SK-N-SH (cell line): Measurements from ENCODE around the gene ACVR1C. TPM values are rescaled to one million over a fixed set of nuclear protein-coding genes. Genes with fewer than 3 reads are reported as not detected.

ENCODE experiments used
- CTCF ChIA-PET: fragments of 300-600, 350-600 bp; formaldehyde crosslinking; extraction: SDS; loops from one replicate; lab custom pipeline; 2021; lab: Yijun Ruan, JAX
- POLR2A ChIA-PET: fragments of 350-600 bp; sonication (Branson Sonifier 250); formaldehyde crosslinking; extraction: SDS; loops from one replicate; lab custom pipeline; 2020; ENCODE audit warnings: antibody characterized with exemption, inconsistent platforms; lab: Yijun Ruan, JAX
- DNase-seq: peaks from one replicate; pipeline ENCODE4 v3.0.0; 2012
- H2AFZ ChIP-seq: fragments of 200-600 bp; sonication (generic); 2 replicates; pipeline ENCODE4 v1.8.1; 2016; ENCODE audit warnings: antibody characterized with exemption, mild to moderate bottlenecking, low read depth
- H3F3A ChIP-seq: fragments of 200-600 bp; sonication (generic); replicated peaks from 2 replicates; pipeline ENCODE3; 2016; ENCODE audit warnings: antibody characterized with exemption, mild to moderate bottlenecking; ENCODE audit not compliant: insufficient read depth
- H3K27ac ChIP-seq, 2 experiments: fragments of 200-500 bp in 1 of 2; fragments of 200-600 bp in 1 of 2; sonication (Bioruptor generic) in 1 of 2; sonication (generic), shearing (Covaris generic) in 1 of 2; 2 replicates each; pipeline versions ENCODE4 v1.5.1 to v1.6.1; 2014 to 2016; ENCODE audit warnings: low read depth in 2 of 2, inconsistent platforms in 1 of 2, low read length in 1 of 2, mild to moderate bottlenecking in 1 of 2, mixed read lengths in 1 of 2
- H3K27me3 ChIP-seq: fragments of 200-600 bp; sonication (generic), shearing (Covaris generic); 2 replicates; pipeline ENCODE4 v1.6.1; 2016; ENCODE audit warnings: mixed run types; ENCODE audit not compliant: insufficient read depth
- H3K36me3 ChIP-seq, 2 experiments: fragments of 200-500 bp in 1 of 2; fragments of 200-600 bp in 1 of 2; sonication (Bioruptor generic) in 1 of 2; sonication (generic) in 1 of 2; replicated peaks in 1 of 2; 2 replicates each; pipeline versions ENCODE3 to v1.5.1; 2014 to 2016; ENCODE audit warnings: low read length in 1 of 2, mild to moderate bottlenecking in 1 of 2; ENCODE audit not compliant: insufficient read depth in 2 of 2, control insufficient read depth in 1 of 2
- H3K4me1 ChIP-seq, 2 experiments: fragments of 200-500 bp in 1 of 2; fragments of 200-600 bp in 1 of 2; sonication (Bioruptor generic) in 1 of 2; sonication (generic), shearing (Covaris generic) in 1 of 2; 2 replicates each; pipeline versions ENCODE4 v1.5.1 to v1.6.1; 2014 to 2016; ENCODE audit warnings: low read depth in 1 of 2, low read length in 1 of 2, mixed run types in 1 of 2; ENCODE audit not compliant: insufficient read depth in 2 of 2, control insufficient read depth in 1 of 2
- H3K4me2 ChIP-seq: fragments of 200-600 bp; sonication (generic), shearing (Covaris generic); 2 replicates; pipeline ENCODE4 v1.6.1; 2017; ENCODE audit warnings: mixed run types
- H3K4me3 ChIP-seq, 2 experiments: fragments of 200-500 bp in 1 of 2; fragments of 200-600 bp in 1 of 2; sonication (Bioruptor generic) in 1 of 2; sonication (generic), shearing (Covaris generic) in 1 of 2; 2 replicates each; pipeline versions ENCODE4 v1.5.1 to v1.8.1; 2014 to 2016; ENCODE audit warnings: low read depth in 2 of 2, inconsistent platforms in 1 of 2, low read length in 1 of 2, mild to moderate bottlenecking in 1 of 2, mixed read lengths in 1 of 2, moderate library complexity in 1 of 2
- H3K79me2 ChIP-seq: fragments of 200-600 bp; sonication (generic); 2 replicates; pipeline ENCODE4 v1.8.1; 2017; ENCODE audit warnings: mild to moderate bottlenecking; ENCODE audit not compliant: insufficient read depth
- H3K9ac ChIP-seq: fragments of 200-600 bp; sonication (generic); 2 replicates; pipeline ENCODE4 v1.6.1; 2017; ENCODE audit warnings: mixed run types
- H3K9me2 ChIP-seq: fragments of 200-600 bp; sonication (generic); 2 replicates; pipeline ENCODE4 v1.6.1; 2017; ENCODE audit warnings: mixed run types
- H3K9me3 ChIP-seq: fragments of 200-600 bp; sonication (generic); 2 replicates; pipeline ENCODE4 v1.6.1; 2017; ENCODE audit warnings: mixed run types, mild to moderate bottlenecking, moderate library complexity
- H4K20me1 ChIP-seq: fragments of 200-600 bp; sonication (generic); 2 replicates; pipeline ENCODE4 v1.6.1; 2017; ENCODE audit warnings: mild to moderate bottlenecking, mixed run types; ENCODE audit not compliant: insufficient read depth
- CHD2 ChIP-seq: fragments of 150-350 bp; IDR thresholded peaks from 2 replicates; pipeline ENCODE4 v1.6.1; 2018; ENCODE audit warnings: low read length; ENCODE audit not compliant: partially characterized antibody
- CTCF ChIP-seq: fragments of 200-600 bp; sonication (generic); IDR thresholded peaks from 2 replicates; pipeline ENCODE4 v1.6.1; 2017; ENCODE audit warnings: antibody characterized with exemption, mild to moderate bottlenecking, moderate library complexity
- EP300 ChIP-seq, 2 experiments: IDR thresholded peaks; 2 replicates each; pipeline versions ENCODE4 v1.4.0 to v1.6.1; 2012; ENCODE audit warnings: borderline replicate concordance in 1 of 2, low read depth in 1 of 2, low read length in 1 of 2
- EZH2phosphoT487 ChIP-seq: fragments of 200-600 bp; sonication (generic); IDR thresholded peaks from 2 replicates; pipeline ENCODE4 v1.6.1; 2017; ENCODE audit warnings: low read depth, mixed run types, mild to moderate bottlenecking, antibody characterized with exemption, moderate library complexity, borderline replicate concordance
- FOSL2 ChIP-seq: IDR thresholded peaks from 2 replicates; pipeline ENCODE4 v1.4.0; 2012; ENCODE audit warnings: low read depth, mild to moderate bottlenecking, moderate library complexity, borderline replicate concordance
- FOXJ3 ChIP-seq: sonication (generic); formaldehyde crosslinking; IDR thresholded peaks from 2 replicates; pipeline ENCODE4 v1.5.1; 2020; ENCODE audit warnings: mild to moderate bottlenecking, missing genetic modification reagents
- GABPA ChIP-seq: IDR thresholded peaks from 2 replicates; pipeline ENCODE4 v1.4.0; 2012; ENCODE audit warnings: low read depth, mild to moderate bottlenecking
- IRF3 ChIP-seq: fragments of 150-350 bp; IDR thresholded peaks from 2 replicates; pipeline ENCODE4 v1.6.1; 2016; ENCODE audit warnings: mild to moderate bottlenecking, low read depth, low read length
- JUND ChIP-seq: IDR thresholded peaks from 2 replicates; pipeline ENCODE4 v1.4.0; 2012
- MEF2A ChIP-seq: IDR thresholded peaks from 2 replicates; pipeline ENCODE4 v1.4.0; 2012; ENCODE audit warnings: low read depth, borderline replicate concordance
- RAD21 ChIP-seq: IDR thresholded peaks from 2 replicates; pipeline ENCODE4 v1.6.1; 2012; ENCODE audit warnings: mild to moderate bottlenecking, low read length
- RFX5 ChIP-seq: IDR thresholded peaks from 2 replicates; pipeline ENCODE4 v1.6.1; 2012; ENCODE audit warnings: mild to moderate bottlenecking, improper control_type of control experiment, low read length
- TAF1 ChIP-seq: IDR thresholded peaks from 2 replicates; pipeline ENCODE4 v1.6.1; 2012; ENCODE audit warnings: low read depth, mild to moderate bottlenecking, low read length, moderate library complexity, borderline replicate concordance
- USF2 ChIP-seq: fragments of 150-350 bp; IDR thresholded peaks from 2 replicates; pipeline ENCODE4 v1.6.1; 2017; ENCODE audit warnings: antibody characterized with exemption, low read length, low read depth, borderline replicate concordance
- WGBS: methylation state at CpG from one replicate; pipeline ENCODE4 v1.1.6; 2017; ENCODE audit warnings: low lambda C conversion rate; 5-methylcytosine and 5-hydroxymethylcytosine counted together
- polyA plus RNA-seq, 3 experiments: library from polyadenylated mRNA; depleted of rRNA; stranded (reverse); fragments of >200 nt; gene quantifications; 2 replicates each; pipeline ENCODE4 v1.2.3, GENCODE V29; 2012
- TF ChIP-seq, protein P1 (sequence below): IDR thresholded peaks from 2 replicates; pipeline ENCODE4 v1.4.0; 2012; ENCODE audit warnings: low read depth, borderline replicate concordance

Gene ACVR1C
- polyA plus RNA-seq, 1 of the 3 experiments (the other 2 are of a cell fraction), result 0.03 TPM

DNA sequence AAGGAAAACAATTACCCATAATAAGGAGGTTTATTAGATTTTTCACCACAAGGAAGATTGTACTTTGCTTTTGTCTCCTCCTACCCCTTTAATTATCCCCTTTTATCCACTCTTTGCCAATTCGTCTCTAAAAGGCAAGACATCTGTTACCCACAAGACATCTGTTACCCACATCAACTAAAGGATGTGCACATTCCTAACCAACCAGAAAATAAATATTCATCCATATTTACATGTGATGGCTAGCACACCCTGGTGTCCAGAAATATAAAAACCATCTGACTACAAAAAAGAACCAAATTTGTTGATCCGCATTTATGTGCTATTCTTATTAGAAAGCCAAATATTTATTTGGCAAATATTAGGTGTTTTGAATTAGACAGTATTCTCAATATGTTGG lies 35.7 kb downstream of the ACVR1C start:
- no peaks in the 10 kb centered on the region for H3K79me2 ChIP-seq
- H2AFZ ChIP-seq, result no peak overlapping the region
- H3K4me2 ChIP-seq, result no peak overlapping the region
- no peaks in the 10 kb centered on the region for H3K36me3 ChIP-seq
- H3K27ac ChIP-seq, result no peak overlapping the region
- POLR2A ChIA-PET, result no interaction called here
- H3K9me2 ChIP-seq, result no peaks in the 10 kb centered on the region
- DNase-seq, result peak; percentile 23
- no peaks in the 10 kb centered on the region; the same call in 1 of the 2 replicates for H3K27me3 ChIP-seq
- no peaks in the 10 kb centered on the region for H3K9me3 ChIP-seq
- CTCF ChIA-PET, result interaction anchor here (2.3 kb wide), 1 partner anchor 101 kb away, joined by 5 read pairs; no protein-coding TSS in a partner anchor
- H3K9ac ChIP-seq, result no peak overlapping the region
- TF ChIP-seq FOSL2, result no peak
- peak; percentile 23; the same call in 1 of the 2 replicates for TF ChIP-seq RAD21
- no peak for TF ChIP-seq GABPA
- no peak for TF ChIP-seq USF2
- TF ChIP-seq CTCF, result peak; percentile 47
- no peak for TF ChIP-seq IRF3
- WGBS, result 1% methylated on average over 2 of the region's 2 CpGs
- H3K4me3 ChIP-seq, result no peak overlapping the region
- no peaks in the 10 kb centered on the region for H3K4me1 ChIP-seq
- no peaks in the 10 kb centered on the region for H4K20me1 ChIP-seq
- H3F3A ChIP-seq, result no peaks in the 10 kb centered on the region

- Histone ChIP-seq H4K20me1 (no peaks in the 10 kb centered on the region), H3K27ac (no peak overlapping the region), H3K9me3 (no peaks in the 10 kb centered on the region), H3K9ac (no peak overlapping the region), H3F3A (no peaks in the 10 kb centered on the region), H2AFZ (no peak overlapping the region), H3K36me3 (no peaks in the 10 kb centered on the region), H3K4me1 (no peaks in the 10 kb centered on the region), H3K79me2 (no peaks in the 10 kb centered on the region), H3K9me2 (no peaks in the 10 kb centered on the region), H3K4me3 (no peak overlapping the region)
- WGBS, result 7% methylated on average over 3 of the region's 3 CpGs
- DNase-seq, result no peak
- ChIA-PET CTCF (interaction anchor here (0.8 to 1.0 kb wide), 3 partner anchors 10 to 188 kb away, joined by 3 to 4 read pairs (median 3); partner anchors contain the start of gene ACVR1C), POLR2A (no interaction called here)
- TF ChIP-seq FOSL2 (no peak), JUND (no peak), TAF1 (no peak), FOXJ3 (no peak), RAD21 (no peak), EZH2phosphoT487 (no peak), RFX5 (no peak), CHD2 (no peak), CTCF (no peak), MEF2A (no peak), EP300 (IDR thresholded peaks at IDR 0.05; ENCODE audit: borderline replicate concordance in 1 of 2, low read depth in 1 of 2, low read length in 1 of 2) (no peak)
- TF ChIP-seq, protein P1, sequence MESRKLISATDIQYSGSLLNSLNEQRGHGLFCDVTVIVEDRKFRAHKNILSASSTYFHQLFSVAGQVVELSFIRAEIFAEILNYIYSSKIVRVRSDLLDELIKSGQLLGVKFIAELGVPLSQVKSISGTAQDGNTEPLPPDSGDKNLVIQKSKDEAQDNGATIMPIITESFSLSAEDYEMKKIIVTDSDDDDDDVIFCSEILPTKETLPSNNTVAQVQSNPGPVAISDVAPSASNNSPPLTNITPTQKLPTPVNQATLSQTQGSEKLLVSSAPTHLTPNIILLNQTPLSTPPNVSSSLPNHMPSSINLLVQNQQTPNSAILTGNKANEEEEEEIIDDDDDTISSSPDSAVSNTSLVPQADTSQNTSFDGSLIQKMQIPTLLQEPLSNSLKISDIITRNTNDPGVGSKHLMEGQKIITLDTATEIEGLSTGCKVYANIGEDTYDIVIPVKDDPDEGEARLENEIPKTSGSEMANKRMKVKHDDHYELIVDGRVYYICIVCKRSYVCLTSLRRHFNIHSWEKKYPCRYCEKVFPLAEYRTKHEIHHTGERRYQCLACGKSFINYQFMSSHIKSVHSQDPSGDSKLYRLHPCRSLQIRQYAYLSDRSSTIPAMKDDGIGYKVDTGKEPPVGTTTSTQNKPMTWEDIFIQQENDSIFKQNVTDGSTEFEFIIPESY, result no peak
- TF ChIP-seq, all 33 proteins: peak for 0
- Histone ChIP-seq H3K27me3 (no peaks in the 10 kb centered on the region; the same call in 1 of the 2 replicates), H3K4me2 (no peak overlapping the region)
These were observed 36.3 kb downstream of the ACVR1C start for GRCh38 chr2:157592374-157592773.
